AG09309 (cell line): ENCODE data around the gene ZNF774.

Experiments
- DNase-seq: peaks from one replicate; pipeline ENCODE4 v3.0.0-alpha.2; 2010; ENCODE audit warnings: low read depth
- H3K4me3 ChIP-seq: 2 replicates; pipeline ENCODE4 v1.5.1; 2011; ENCODE audit warnings: mild to moderate bottlenecking, low read depth, low read length, moderate library complexity; ENCODE audit not compliant: control insufficient read depth
- CTCF ChIP-seq: IDR thresholded peaks from 2 replicates; pipeline ENCODE4 v1.5.1; 2011; ENCODE audit warnings: mild to moderate bottlenecking, low read depth, low read length, inconsistent platforms; ENCODE audit not compliant: insufficient read depth, control insufficient read depth; ENCODE audit errors: missing control alignments

The ZNF774 gene

GRCh38 chr15:90365414-90366055 lies 13.5 kb downstream of the ZNF774 start:
- no peak for TF ChIP-seq CTCF
- H3K4me3 ChIP-seq, result no peak overlapping the region
- DNase-seq, result no peak

GRCh38 chr15:90367576-90367975 lies 15.5 kb downstream of the ZNF774 start:
- no peak for DNase-seq
- no peak overlapping the region for H3K4me3 ChIP-seq
- TF ChIP-seq CTCF, result no peak

GRCh38 chr15:90375071-90375470 lies 23.0 kb downstream of the ZNF774 start:
- no peak for DNase-seq

GRCh38 chr15:90376789-90377188 lies 24.7 kb downstream of the ZNF774 start:
- no peak overlapping the region for H3K4me3 ChIP-seq
- TF ChIP-seq CTCF, result no peak
- DNase-seq, result no peak

More at GRCh38 chr15:90375071-90375470, 23.0 kb downstream of the ZNF774 start:
- no peak for TF ChIP-seq CTCF
- H3K4me3 ChIP-seq, result no peak overlapping the region

GRCh38 chr15:90379263-90379662 lies 27.2 kb downstream of the ZNF774 start:
- H3K4me3 ChIP-seq, result no peak overlapping the region
- DNase-seq, result no peak

GRCh38 chr15:90381515-90381914 lies 29.4 kb downstream of the ZNF774 start:
- H3K4me3 ChIP-seq, result no peak overlapping the region
- TF ChIP-seq CTCF, result no peak
- DNase-seq, result no peak

More at GRCh38 chr15:90379263-90379662, 27.2 kb downstream of the ZNF774 start:
- TF ChIP-seq CTCF, result no peak
